ENCODE measurements around the gene AJM1. TPM values are rescaled to one million over a fixed set of nuclear protein-coding genes. Genes with fewer than 3 reads are reported as not detected.
"Not testable (repeated sequence)": the region's sequence is repeated elsewhere in the genome, so short reads cannot be mapped to it uniquely, and the experiment has no call there.

Gene AJM1
- polyA plus RNA-seq (ENCODE audit: insufficient read length): 2.8 TPM

DNA sequence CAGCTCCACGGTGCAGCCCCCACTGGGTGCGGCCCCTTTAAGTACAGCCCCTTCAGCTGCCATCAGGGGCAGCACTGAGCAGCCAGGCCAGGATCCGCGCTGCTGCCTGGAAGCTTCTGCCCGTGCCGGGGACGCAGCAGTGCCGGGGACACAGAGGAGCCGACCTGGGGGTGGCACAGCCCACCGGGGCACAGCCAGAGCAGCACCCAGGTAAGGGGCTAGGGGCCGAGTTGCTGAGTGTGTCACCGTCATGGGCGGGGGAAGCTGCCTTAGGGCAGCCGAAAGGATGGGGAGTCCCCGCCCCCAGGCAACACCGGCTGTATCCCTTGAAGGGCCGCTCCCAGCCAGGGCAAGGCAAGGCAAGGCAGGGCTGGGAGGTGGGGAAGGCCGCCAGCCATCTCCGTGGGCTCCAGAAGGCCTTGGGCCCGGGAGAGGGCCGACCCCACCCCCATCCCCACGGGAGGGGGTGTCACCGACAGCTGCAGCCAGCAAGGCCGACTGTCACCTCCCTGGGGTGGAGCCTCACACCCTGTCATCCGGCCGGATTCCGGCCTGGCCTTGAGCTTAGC lies at the start of gene AJM1:
TSS of gene AJM1 (plus strand) at position 99 of the 569 bp plus-strand sequence. CDS start 1,937 bp downstream, outside the sequence.
- peak; percentile 82 for DNase-seq

- DNase-seq: no peak
Measured at GRCh38 chr9:136793086-136793946, 49.0 kb upstream of the AJM1 start.

- no peak for DNase-seq
Measured at GRCh38 chr9:136794281-136794999, 47.8 kb upstream of the AJM1 start.

DNA sequence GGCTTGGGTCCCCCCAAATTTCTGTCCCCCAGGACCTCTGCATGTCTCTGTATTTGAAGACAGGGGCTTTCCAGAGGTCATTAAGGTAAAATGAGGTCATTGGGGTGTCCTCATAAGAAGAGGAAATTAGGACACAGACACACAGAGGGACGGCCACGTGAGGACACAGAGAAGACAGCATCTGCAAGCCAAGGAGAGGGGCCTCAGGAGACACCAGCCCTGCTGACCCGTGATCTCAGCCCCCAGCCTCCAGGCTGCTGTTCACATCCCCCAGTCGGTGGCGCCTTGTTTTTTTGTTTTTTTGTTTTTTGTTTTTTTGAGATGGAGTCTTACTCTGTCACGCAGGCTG lies 47.3 kb upstream of the AJM1 start:
- DNase-seq: no peak

DNA sequence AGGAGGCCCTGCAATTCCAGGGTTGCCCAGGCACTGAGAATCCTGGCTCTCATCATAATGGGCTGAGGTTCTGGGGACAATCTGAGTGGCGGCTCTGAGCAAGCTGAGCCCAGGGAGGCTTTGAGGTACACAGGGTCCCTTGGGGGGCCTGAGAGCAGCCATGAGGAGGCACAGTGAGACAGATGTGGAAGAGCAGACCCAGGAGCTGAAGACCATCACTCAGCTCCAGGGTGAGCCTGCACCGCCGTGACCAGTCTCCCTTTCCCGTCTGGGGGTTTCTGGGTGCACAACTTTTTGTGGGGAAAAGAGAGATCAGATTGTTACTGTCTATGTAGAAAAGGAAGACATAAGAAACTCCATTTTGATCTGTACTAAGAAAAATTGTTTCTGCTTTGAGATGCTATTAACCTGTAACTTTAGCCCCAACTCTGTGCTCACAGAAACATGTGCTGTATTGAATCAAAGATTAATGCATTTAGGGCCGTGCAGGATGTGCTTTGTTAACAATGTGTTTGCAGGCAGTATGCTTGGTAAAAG lies 46.0 kb upstream of the AJM1 start, which contains the start of gene CCDC183:
TSS of gene CCDC183 (plus strand) at position 101 of the 537 bp plus-strand sequence. CDS start at position 161, 60 bp downstream.
- no peak for DNase-seq

DNA sequence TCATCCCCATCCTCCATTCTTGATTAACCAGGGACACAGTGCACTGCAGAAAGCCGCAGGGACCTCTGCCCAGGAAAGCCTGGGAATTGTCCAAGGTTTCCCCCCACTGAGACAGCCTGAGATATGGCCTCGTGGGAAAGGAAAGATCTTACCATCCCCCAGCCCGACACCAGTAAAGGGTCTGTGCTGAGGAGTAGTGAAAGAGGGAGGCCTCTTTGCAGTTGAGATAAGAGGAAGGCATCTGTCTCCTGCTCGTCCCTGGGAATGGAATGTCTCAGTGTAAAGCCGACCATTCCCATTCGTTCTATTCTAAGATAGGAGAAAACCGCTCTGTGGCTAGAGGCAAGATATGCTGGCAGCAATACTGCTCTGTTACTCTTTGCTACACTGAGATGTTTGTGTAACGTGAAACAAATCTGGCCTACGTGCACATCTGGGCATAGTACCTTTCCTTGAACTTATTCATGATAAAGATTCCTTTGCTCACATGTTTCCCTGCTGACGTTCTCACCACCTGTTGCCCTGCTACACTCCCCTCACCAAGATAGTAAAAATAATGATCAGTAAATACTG lies 45.4 kb upstream of the AJM1 start:
- not testable (repeated sequence) for DNase-seq

DNA sequence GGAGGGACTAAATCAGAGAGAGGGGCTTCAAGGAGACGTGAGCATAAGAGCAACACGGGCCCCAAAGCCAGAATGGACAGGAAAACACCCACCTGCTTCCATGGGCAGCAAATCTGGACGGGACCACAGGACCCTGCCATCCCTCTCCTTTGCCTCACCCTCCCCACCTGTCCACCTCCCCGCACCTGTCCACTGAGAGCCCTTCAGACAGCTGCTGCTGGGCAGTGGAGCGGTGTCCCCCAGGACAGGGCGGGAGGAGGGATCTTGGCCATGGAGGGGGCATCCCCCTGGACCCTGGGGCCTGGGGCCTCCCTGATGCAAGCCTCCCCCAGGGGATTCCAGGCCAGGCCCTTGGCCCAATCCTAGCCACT lies 43.6 kb upstream of the AJM1 start:
- DNase-seq: no peak

DNA sequence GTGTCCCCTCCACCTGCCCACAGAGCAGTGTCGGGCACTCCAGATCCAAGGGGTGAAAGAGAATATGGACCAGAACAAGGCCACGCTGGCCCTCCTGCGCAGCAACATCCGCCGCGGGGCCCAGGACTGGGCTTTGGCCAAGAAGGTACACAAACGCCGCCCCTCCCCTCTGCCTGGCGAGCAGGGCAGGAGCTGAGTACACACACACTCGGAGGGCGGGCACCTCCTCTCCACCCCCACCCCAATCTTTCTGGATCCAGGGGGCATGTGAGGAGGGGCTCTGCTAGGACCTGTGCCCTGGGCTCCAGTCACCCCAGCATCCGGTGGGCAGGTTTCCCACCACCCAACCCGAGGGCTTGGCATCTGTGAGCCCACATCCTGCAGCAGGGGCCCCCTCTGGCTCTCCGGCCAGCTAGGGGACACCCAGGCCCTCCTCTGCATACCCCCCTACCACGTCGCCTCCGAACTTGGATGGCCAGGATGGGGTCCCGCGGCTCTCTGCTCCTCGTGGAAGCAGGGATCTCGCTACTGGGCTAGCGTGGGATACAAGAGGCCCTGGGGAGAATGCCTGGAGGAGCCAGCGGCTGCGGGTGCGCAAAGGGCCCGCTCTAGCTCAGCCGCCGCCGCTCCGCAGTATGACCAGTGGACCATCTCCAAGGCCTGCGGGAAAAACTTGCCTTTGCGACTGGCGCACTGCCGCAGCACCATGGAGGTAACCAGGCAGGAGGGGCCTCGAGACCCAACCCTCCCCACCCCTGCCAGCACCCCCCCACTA lies 43.0 kb upstream of the AJM1 start:
- no peak for DNase-seq

- DNase-seq: no peak
Measured at GRCh38 chr9:136799854-136800657, 42.2 kb upstream of the AJM1 start.

GRCh38 chr9:136802321-136802720 lies 40.0 kb upstream of the AJM1 start:
- DNase-seq: no peak

DNA sequence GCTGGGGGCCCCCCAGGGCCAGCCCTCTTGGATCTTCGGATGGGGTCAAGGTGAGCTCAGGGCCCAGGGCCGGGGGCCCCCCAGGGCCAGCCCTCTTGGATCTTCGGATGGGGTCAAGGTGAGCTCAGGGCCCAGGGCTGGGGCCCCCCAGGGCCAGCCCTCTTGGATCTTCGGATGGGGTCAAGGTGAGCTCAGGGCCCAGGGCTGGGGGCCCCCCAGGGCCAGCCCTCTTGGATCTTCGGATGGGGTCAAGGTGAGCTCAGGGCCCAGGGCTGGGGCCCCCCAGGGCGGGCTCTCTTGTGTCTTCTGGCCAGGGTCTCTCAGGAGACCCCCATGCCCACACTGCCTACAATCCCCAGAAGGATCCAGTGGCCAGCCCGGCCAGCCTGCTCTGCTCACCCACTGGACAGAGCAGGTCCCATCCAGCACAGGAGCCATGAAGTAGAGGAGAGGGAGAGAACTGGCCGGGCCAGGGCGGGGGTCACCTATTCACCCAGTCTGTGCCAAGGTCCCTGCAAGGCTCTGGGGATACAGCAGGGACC lies 39.2 kb upstream of the AJM1 start:
- not testable (repeated sequence) for DNase-seq

DNA sequence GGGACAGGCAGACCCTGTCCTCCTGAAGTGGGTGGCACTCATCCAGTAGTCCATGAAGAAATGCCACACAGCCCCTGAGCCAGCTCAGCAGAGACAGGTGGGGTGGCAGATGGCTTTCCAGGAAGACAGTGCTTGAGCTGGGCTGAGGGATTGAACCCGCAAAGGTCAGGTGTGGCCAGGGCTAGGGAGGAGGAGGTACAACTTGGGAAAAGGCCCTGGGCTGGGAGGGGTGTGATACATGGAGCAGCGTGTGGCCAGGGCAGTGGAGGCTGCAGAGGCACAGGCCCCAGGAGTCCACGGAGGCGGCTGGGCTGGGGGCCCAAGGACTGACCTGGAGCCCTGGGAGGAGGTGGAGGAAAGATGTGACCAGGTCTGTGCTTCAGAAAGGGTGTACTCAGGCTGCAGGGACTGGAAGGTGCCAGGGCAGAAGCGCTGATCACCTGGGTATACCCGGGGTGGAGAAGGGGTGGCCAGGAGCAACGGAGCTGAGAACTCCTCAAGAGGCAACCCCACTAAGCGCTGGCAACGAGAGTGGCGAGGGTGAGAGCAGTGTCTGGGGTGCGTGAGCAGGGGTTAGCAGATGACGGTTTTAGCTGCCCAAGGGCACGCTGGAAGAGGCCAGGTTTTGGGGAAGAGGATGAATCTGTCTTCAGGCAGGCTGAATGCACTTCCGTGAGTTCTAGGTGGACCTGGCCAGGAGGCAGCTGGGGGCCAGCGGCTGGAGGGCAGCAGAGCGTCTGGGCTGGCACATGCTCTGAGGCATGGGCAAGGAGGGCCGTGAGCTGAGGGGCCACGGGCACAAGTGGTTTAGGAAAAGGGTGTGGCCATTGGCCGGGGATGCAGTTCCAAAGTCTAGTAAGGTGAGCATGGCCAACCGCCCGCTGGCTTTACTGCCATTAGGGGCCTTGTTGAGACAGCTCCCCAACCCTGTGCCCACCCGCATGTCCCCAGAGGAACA lies 38.4 kb upstream of the AJM1 start:
- DNase-seq: no peak

GRCh38 chr9:136804509-136805206 lies 37.6 kb upstream of the AJM1 start:
- no peak for DNase-seq

GRCh38 chr9:136805207-136805740 lies 37.0 kb upstream of the AJM1 start:
- no peak for DNase-seq

DNA sequence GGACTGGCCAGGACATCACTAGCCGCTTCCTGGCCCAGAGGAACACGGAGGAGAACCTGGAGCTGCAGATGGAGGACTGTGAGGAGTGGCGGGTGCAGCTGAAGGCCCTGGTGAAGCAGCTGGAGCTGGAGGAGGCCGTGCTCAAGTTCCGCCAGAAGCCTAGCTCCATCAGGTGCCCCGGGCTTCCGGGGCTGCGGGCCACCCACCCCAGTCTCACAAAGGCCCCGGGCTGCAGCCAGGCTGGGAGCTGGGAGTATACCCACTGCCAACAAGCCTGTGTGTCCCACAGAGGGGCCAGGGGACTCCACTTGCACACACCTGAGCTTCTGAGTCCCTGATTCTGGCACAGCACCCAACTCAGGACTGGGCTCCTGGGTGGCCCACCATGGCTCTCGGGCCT lies 36.2 kb upstream of the AJM1 start:
- DNase-seq: no peak

DNA sequence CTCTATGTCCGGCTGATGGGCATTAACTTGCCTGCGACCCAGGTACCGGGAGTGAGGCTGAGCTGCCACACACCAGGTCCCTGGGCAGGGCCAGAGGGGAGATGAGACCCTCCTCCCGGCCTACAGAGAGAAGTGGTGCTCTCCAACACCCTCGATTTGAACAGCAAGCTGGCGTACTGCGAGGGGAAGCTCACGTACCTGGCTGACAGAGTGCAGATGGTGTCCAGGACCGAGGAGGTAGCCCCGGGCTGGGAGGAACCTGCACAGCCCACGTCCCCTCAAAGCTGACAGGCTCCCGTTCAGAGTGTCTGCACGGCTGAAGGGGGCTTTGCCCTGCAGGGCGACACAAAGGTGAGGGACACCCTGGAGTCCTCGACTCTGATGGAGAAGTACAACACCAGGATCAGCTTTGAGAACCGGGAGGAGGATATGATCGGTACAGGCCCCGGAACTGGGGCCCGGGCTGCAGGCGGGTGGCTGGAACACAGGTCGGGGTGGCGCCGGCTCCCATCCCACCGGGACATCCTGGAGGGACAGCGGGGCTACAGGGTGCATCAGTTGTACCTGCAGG lies 35.6 kb upstream of the AJM1 start:
- no peak for DNase-seq

GRCh38 chr9:136807281-136808074 lies 34.8 kb upstream of the AJM1 start, which contains the start of gene RABL6:
TSS of gene RABL6 (plus strand) at chr9:136807948. CDS start at chr9:136808197, 249 bp downstream.
- peak; percentile 94 for DNase-seq
